A673 (cell line): ENCODE data around the gene RFX1. TPM values are rescaled to one million over a fixed set of nuclear protein-coding genes. Genes with fewer than 3 reads are reported as not detected.

Experiments
- BruUV-seq: library from RNA; stranded (reverse); fragments of 400-500 nt; replicated peaks from 2 replicates; lab custom pipeline; 2021; lab: Mats Ljungman, UMichigan
- CTCF ChIA-PET: fragments of 300-600 bp; sonication (Branson Sonifier 250); formaldehyde crosslinking; loops from one replicate; lab custom pipeline; 2022; ENCODE audit warnings: antibody characterized with exemption; lab: Charles Lee
- POLR2A ChIA-PET: fragments of 300-600 bp; sonication (Branson Sonifier 250); formaldehyde crosslinking; loops from one replicate; lab custom pipeline; 2022; ENCODE audit warnings: antibody characterized with exemption; ENCODE audit not compliant: low non-redundant PET; lab: Charles Lee
- DNase-seq: peaks from one replicate; pipeline ENCODE4 v3.0.0-alpha.2; 2015; ENCODE audit warnings: low spot score
- H3K27ac ChIP-seq: fragments of 200-600 bp; sonication (generic); 2 replicates; pipeline ENCODE4 v1.5.1; 2016; ENCODE audit warnings: mixed run types, low read depth, mild to moderate bottlenecking, mixed read lengths, antibody characterized with exemption, low read length; ENCODE audit not compliant: poor library complexity, severe bottlenecking
- H3K27me3 ChIP-seq: fragments of 200-600 bp; sonication (generic); replicated peaks from 2 replicates; pipeline ENCODE4 v1.6.1; 2017; ENCODE audit warnings: mixed run types, low read depth, mild to moderate bottlenecking, mixed read lengths, antibody characterized with exemption, low read length; ENCODE audit not compliant: insufficient read depth, poor library complexity
- H3K36me3 ChIP-seq: fragments of 200-600 bp; sonication (generic); 2 replicates; pipeline ENCODE4 v1.6.1; 2016; ENCODE audit warnings: mixed run types, mild to moderate bottlenecking, mixed read lengths, antibody characterized with exemption, low read length; ENCODE audit not compliant: insufficient read depth, poor library complexity, severe bottlenecking
- H3K4me1 ChIP-seq: fragments of 200-600 bp; sonication (generic); 2 replicates; pipeline ENCODE4 v1.6.1; 2017; ENCODE audit warnings: mixed run types, mild to moderate bottlenecking, mixed read lengths, antibody characterized with exemption, low read length; ENCODE audit not compliant: insufficient read depth, poor library complexity, severe bottlenecking
- H3K4me3 ChIP-seq: fragments of 200-600 bp; sonication (generic); 2 replicates; pipeline ENCODE4 v1.5.1; 2016; ENCODE audit warnings: low read depth, mixed run types, mild to moderate bottlenecking, mixed read lengths, low read length; ENCODE audit not compliant: poor library complexity, severe bottlenecking
- H3K9me3 ChIP-seq: fragments of 200-600 bp; sonication (generic); 2 replicates; pipeline ENCODE4 v1.6.1; 2016; ENCODE audit warnings: mixed run types, low read depth, mild to moderate bottlenecking, mixed read lengths, antibody characterized with exemption, low read length; ENCODE audit not compliant: poor library complexity, severe bottlenecking
- EZH2 ChIP-seq: fragments of 200-600 bp; sonication (generic); IDR thresholded peaks from 2 replicates; pipeline ENCODE4 v1.6.1; 2017; ENCODE audit warnings: borderline replicate concordance, low read depth, mild to moderate bottlenecking, mixed read lengths, antibody characterized with exemption, low read length; ENCODE audit not compliant: poor library complexity, severe bottlenecking
- intact Hi-C: fragments of 100-400 bp; cut with micrococcal nuclease; formaldehyde crosslinking; loops from one replicate; pipeline ENCODE4 v1.10.0; 2022; ENCODE audit not compliant: unreplicated experiment
- total RNA-seq: library from RNA; stranded (reverse); gene quantifications from 2 replicates; pipeline ENCODE4 v1.2.3, GENCODE V29; 2021
- TF ChIP-seq, protein P1 (sequence below): fragments of 300-800, 200-600 bp; sonication (generic); conservative IDR thresholded peaks from 2 replicates; pipeline ENCODE4 v1.5.1; 2017; ENCODE audit warnings: low read depth, mild to moderate bottlenecking, antibody characterized with exemption, low read length, moderate library complexity, mixed read lengths

The RFX1 gene
- total RNA-seq, 1 experiment from 2014 or later, result 19.5 TPM

- H3K4me3 ChIP-seq, result no peak overlapping the region
- DNase-seq, result no peak
- no peak for TF ChIP-seq EZH2
- TF ChIP-seq, protein P1, sequence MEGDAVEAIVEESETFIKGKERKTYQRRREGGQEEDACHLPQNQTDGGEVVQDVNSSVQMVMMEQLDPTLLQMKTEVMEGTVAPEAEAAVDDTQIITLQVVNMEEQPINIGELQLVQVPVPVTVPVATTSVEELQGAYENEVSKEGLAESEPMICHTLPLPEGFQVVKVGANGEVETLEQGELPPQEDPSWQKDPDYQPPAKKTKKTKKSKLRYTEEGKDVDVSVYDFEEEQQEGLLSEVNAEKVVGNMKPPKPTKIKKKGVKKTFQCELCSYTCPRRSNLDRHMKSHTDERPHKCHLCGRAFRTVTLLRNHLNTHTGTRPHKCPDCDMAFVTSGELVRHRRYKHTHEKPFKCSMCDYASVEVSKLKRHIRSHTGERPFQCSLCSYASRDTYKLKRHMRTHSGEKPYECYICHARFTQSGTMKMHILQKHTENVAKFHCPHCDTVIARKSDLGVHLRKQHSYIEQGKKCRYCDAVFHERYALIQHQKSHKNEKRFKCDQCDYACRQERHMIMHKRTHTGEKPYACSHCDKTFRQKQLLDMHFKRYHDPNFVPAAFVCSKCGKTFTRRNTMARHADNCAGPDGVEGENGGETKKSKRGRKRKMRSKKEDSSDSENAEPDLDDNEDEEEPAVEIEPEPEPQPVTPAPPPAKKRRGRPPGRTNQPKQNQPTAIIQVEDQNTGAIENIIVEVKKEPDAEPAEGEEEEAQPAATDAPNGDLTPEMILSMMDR, result no peak
- H3K36me3 ChIP-seq, result peaks cover 53% of the 10 kb centered on the region
- no TSS peak for BruUV-seq
- H3K9me3 ChIP-seq, result no peaks in the 10 kb centered on the region
- intact Hi-C loops, result no loop called here
- ChIA-PET CTCF (no interaction called here), POLR2A (no interaction called here)
- no peaks in the 10 kb centered on the region for H3K27me3 ChIP-seq
- peaks cover 9% of the 10 kb centered on the region for H3K4me1 ChIP-seq
- H3K27ac ChIP-seq, result no peak overlapping the region
Measured at GRCh38 chr19:13958043-13958442, 48.1 kb downstream of the RFX1 start.

DNA sequence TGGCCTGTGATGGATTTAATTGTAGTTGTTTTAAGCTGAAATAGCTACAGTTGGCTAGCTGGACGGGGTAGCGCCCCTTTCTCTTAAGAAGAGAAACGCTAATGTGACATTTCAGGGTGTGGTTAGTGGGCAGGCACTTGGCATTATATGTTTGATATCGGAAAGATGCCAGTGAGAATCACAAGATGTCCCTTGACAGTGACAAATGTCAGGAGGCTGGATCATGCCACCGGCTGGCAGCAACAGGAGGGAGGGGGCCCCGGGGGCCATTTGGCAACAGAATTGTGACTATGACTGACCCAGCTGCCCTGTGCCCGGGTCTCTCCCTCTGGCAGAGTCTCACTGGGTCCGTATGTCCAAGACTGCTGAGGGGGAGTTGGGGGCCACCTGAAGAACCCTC, 49.1 kb downstream of the RFX1 start:
- no TSS peak for BruUV-seq
- POLR2A ChIA-PET, result no interaction called here

DNA sequence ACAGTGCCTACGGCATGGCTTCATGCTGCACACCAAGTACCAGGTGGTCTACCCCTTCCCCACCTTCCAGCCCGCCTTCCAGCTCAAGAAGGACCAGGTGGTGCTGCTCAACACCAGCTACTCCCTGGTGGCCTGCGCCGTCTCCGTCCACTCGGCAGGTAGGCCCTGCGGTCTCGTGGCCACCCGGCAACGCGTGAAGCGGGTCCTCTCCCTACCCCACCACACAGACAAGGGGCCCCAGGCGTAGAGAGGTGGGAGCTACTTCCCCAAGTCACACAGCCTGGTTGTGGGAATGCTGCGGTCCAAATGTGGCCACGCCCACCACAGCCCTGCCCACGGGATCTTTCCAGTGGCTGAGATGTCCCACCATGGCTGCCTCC, 49.8 kb downstream of the RFX1 start:
- TF ChIP-seq, protein P1, result no peak
- no peak for TF ChIP-seq EZH2
- no peak for DNase-seq
- no peaks in the 10 kb centered on the region for H3K27me3 ChIP-seq
- no peak overlapping the region for H3K4me3 ChIP-seq
- ChIA-PET CTCF (no interaction called here), POLR2A (no interaction called here)
- peaks cover 44% of the 10 kb centered on the region for H3K36me3 ChIP-seq
- intact Hi-C loops, result no loop called here
- no peaks in the 10 kb centered on the region for H3K9me3 ChIP-seq
- no peak overlapping the region for H3K27ac ChIP-seq
- peaks cover 14% of the 10 kb centered on the region for H3K4me1 ChIP-seq
- BruUV-seq, result no TSS peak

More for the DNA sequence above, 49.1 kb downstream of the RFX1 start:
- H3K36me3 ChIP-seq, result peaks cover 50% of the 10 kb centered on the region
- TF ChIP-seq, protein P1, result no peak
- TF ChIP-seq EZH2, result no peak
- H3K9me3 ChIP-seq, result no peaks in the 10 kb centered on the region
- intact Hi-C loops, result no loop called here
- no peak overlapping the region for H3K4me3 ChIP-seq
- H3K27ac ChIP-seq, result no peak overlapping the region
- CTCF ChIA-PET, result no interaction called here
- DNase-seq, result no peak
- H3K4me1 ChIP-seq, result peaks cover 9% of the 10 kb centered on the region
- no peaks in the 10 kb centered on the region for H3K27me3 ChIP-seq
